NAMALWA (cell line): ENCODE results near the gene RAET1E.
"Not testable (repeated sequence)": the region's sequence is repeated elsewhere in the genome, so short reads cannot be mapped to it uniquely, and the experiment has no call there.

Experiments used
- DNase-seq: peaks from one replicate; pipeline ENCODE4 v3.0.0-alpha.2; 2015; ENCODE audit warnings: low spot score

RAET1E gene

GRCh38 chr6:149927025-149927424, 29.1 kb upstream of the RAET1E start:
- not testable (repeated sequence) for DNase-seq

DNA sequence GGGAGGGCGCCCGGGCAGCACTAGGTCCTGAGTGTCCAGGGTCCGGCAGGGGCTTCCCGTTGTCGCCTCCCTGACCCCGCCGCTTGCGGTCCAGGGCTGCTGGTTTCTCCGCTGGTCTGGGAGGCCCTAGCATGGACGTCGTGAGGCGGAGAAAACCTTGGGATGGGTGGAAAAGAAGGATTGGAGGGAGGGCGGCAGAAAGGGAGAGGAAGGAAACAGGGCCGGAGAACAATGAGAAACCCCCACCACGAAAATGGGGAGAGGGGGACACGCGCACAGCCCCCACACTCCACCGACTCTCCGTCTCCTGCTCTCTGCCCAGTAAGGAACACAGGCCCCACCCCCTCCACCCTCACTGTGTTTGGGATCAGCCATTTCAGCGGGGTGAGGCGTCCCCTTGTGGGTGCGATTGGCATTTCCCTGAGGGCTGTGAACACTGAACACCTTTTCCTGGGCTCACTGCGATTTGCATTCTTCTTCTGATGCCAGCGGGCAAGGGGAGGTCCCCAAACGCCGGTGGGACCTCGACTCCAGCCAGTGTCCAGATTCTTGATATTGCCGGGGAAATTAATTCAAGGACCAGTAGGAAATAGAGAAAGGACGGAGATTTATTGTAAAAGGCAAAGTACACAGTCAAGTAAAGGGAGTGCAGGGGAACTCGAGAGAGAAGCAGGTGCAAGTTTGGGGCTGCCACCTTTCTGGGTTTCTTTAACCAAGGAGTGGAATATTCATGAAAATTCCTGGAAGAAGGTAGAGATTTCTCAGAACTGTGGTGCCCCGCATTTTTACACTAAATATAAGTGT, 28.3 kb upstream of the RAET1E start:
- peak; percentile 89 for DNase-seq

DNA sequence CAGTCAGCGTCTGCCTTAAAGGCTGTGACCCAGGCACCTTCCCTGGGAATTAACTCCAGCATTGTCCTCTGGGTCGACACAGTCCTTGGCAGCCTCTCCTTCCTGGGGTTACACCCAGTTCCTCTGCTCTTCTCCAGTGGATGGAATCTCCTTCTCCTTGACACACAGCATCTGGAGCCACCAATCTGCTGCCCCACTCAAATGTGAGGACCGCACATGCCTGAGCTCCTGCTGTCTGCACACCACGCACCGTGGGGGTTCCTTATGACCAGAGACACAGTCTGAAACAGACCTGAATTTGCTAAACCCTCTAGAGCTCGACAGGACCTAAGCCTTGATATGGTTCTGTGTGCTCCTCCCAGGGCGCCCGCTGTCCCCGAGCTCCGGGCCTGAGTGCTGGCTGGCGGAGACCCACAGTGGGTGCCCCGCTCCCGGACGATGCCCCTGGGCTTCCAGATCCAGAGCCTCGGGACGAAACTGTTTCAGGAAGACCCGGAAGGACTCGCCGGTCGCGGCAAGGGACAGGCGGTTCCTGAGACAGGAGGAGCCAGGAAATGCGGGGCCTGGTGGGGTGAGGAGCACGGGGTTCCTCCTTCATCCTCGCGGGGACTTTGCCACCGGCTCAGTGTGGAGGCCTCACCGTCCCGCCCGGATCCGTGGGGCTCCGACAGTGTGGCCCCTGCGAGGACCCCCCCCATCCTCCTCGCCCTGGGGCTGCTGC, 27.5 kb upstream of the RAET1E start:
- no peak for DNase-seq

DNA sequence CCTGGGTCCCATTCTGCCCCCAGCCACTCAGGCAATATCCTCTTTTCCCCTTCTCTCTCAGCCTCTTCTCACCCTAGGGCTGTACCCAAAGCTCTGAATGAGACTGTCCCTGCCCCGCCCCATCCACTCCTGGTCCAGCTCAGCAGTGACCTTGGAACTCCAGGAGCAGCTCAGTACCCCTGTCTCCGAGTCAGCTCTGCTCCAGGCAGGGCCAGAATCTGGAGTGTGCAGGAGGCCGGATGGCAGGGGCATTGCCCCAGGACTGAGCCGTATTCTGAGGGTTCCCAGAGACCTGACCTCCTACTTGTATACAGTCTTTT, 27.0 kb upstream of the RAET1E start:
- DNase-seq = no peak

DNA sequence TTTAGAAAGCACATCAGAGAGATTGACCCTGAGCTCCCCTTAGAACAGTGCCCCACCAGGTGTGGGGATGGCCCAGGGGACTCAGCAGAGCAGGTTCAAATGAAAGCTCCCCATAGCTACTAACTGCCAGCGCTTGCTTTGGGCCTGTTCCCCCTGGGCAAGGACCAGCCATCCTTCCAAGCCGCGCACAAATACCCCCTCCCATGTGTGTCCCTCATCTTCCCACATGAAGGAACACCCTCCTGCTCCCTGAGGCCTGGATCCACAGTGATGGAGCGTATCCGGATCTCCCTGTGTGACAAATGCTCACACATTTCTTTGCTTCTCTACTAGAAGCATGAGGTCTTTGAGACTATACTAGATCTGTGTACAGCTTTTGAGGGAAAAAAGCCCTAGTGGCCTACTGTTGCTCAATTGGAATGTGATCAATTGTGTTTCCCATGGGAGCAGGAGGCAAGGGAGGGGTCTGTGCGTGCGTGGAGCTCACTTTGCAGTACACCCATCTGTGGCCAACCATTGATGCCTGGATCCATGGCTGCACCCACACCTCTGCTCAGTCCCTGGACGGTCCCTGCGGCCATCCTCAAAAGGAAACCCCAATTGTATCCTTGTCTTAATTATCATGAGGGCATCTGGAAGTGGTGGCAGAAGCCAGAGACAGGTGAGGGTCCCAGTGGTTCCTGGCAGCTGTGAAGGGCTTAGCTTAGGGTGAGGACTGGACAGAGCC, 26.5 kb upstream of the RAET1E start:
- DNase-seq = no peak

- DNase-seq = no peak
Observed at GRCh38 chr6:149923327-149923986, 25.5 kb upstream of the RAET1E start.

DNA sequence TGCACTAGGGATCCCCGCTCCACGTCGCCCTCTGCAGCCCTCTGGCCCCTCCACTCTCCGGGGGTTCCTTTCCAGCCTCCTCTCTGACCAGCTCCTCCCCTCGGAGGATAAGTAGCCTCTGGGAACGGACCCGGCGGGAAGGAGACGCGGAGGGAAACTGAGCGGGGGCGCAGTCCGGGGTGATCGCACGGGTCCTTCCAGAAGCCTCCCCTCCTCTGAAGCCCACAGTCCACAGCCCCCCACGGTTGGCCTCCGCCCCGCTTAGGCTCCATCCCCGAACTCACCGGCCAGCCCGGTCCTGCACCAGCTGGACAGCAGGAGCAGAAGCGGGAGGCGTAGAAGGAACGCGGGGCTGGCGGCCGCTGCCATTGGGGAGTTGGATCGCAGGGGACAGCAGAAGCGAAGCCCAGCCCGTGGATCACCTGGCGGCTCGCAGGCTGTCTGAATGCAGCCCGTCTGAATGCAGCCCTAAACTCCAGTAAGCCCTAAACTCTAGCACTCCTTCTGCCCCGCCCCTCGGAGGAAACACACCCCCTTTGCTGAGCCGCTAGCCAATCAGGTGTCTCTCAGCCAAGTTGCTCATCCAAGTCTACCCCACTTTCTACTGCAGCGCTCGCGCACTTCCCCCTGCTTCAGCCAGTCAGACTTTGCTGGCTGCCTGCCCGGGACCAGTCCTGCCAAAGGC, 24.9 kb upstream of the RAET1E start, which contains the start of gene RAET1G:
Gene RAET1G (minus strand): TSS at position 480 of the 685 bp plus-strand sequence. CDS start 111 bp downstream, at position 369.
- peak; percentile 91 for DNase-seq

DNA sequence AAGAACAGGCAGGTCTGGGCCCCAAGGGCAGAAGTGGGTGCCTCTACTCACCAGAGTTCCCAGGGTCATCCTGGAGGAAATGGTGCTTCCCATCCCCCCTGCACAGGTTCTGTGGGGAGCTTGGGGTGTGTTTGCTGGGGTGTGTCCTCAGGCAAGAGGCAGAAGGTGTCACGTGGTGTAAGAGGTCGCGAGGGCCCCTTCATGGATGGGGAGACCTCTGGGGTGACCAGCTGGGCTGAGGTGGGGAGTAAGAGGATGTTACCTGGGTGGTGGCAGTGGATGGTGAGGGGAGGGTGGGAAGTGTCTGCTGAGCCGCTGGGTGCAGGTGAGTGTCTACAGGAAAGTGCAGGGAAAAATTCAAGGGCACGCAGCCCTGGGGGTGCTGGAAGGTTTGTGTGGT, 24.2 kb upstream of the RAET1E start:
- not testable (repeated sequence) for DNase-seq

DNA sequence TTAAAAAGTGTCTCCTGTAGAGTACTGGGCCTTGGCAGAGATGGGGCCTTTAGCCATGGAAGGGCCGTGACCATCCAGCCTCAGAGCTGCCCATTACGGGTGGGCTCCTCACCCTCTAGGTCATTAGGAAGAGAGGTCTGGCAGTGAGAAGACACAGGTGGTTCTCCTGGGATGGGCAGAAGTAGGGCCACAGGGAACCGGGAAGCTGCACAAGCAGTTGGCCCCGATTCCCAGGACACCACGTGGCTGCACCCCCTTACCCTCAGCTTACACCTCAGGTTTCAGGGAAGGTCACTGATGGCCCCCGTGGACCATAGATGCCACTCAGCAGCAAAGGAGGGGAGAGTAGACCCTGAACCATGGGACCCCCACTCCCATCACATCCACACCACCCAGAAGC, 23.4 kb upstream of the RAET1E start:
- DNase-seq = no peak

- DNase-seq = no peak
Observed at GRCh38 chr6:149919834-149920225, 21.9 kb upstream of the RAET1E start.

DNA sequence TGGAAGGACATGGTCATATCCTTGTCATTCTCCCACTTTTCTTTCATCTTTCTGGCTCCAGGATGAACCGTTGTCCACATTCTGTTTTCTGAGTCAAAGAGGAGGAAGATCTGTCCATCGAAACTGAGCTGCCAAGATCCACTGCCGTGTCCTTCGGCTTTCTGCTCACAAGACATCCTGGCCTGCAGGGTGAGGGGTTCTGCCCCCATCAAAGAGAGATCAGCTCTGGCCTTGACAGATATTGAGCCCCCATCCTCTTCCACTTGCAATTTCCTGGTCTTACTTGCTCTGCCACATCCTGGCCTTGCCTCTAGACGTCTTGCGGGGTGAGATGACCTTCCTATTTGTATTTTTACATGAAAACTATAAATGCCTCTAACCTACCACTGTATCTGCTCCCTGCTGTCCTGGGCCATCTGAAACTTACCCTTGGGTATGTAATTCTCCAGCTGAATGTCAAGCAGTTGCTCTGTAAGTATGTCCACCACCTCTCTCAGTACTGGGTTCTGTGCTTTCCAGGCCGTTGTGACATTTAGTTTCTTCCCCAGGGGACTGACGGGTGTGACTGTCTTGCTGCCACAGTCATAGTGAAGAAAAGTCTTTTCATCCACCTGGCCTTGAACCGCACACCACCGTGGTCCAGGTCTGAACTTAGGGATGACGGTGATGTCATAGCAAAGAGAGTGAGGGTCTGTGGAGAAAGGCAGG, 21.4 kb upstream of the RAET1E start:
- not testable (repeated sequence) for DNase-seq

GRCh38 chr6:149918151-149918905, 20.4 kb upstream of the RAET1E start:
- DNase-seq = no peak

GRCh38 chr6:149917679-149918078, 19.8 kb upstream of the RAET1E start:
- DNase-seq = no peak

DNA sequence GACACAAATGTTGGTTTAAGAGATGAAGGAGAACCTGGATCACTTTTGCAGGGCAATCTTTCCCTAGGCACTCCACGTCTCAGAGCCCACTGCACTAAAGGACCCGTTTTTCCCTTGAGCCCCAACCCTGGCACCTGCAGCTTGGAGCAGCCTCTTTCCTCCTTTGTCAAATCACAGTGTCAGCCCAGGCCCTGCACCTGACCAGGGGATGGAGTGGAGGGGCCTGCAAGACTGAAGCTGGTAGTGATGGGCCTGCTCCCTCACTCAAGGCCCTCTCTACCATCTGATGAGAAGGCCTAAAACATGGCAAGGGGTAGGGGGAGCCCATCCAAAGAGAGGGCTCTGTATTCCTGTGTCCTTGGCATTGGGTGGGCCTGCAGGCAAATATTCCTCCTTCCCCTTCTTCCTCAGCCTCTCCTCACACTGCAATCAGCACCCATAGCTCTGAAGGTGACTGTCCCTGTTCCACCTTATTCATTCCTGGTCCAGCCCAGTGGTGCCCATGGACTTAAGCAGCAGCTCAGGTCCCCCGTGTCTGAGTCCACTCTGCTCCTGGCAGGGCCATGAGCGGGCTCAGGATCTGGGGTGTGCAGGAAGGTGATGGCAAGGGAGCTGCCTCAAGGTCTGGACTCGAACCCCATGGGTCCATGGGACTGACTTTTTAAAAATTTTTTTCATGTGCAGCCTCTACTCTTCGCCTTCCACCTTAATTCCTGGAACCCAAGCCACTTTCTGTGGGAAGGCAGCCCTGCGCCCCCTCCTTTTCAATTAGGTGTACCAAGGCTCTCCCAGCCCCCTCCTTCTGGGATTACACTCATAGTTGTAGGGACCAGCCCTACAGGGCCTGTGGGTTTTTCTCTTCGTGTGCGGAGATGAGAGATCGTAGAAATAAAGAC, 18.3 kb upstream of the RAET1E start:
- no peak for DNase-seq

DNA sequence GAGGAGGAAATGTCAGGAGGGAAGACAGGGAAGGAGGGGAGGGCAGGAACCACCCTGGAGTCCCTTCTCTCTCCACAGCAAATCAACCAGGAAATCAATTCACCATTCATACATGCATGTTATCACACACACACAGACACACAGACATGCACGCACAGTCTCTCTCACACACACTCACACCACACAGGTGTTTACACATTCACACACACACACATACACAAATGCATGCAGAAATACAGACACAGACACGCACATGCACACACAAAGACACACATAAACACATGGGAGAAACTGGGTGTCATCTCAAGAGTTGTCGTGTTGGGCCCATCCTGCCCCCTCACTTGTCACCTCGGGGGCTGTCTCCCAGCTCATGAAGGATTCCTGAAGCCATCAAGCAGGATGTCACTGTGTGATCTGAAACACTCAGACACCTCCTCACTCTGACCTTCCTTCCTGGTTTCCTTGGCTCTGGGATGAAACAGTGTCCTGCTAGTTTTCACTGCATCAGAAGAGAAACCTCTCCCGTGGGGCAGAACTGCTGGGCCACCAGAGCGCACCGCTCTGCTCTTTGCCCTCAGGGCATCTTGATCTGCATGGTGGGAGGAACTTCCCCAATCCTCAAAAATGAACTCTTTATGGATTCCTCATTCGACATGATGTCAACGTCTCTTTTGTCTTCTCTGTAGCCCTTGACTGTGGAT, 15.8 kb upstream of the RAET1E start:
- no peak for DNase-seq

- DNase-seq = no peak
Observed at GRCh38 chr6:149913085-149913484, 15.2 kb upstream of the RAET1E start.

DNA sequence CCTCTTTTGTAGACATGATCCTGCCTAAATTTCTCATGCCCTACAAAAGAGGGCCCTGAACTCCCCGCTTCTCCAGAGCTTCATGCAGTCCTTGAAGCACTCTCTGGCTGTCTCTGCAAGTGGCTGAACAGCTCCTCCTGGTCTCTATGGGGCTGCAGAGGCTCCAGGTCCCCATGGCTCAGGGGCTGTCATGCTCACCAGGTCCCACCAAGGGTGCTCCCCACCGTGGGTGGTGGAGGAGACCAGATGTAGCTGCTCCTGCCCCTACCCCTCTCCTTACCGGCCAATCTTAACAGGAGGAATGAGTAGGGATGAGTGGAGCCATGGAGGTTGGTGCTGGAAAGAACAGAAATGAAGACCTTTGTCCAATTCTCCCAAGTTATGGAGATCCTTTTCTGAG, 14.8 kb upstream of the RAET1E start:
- DNase-seq = not testable (repeated sequence)

DNA sequence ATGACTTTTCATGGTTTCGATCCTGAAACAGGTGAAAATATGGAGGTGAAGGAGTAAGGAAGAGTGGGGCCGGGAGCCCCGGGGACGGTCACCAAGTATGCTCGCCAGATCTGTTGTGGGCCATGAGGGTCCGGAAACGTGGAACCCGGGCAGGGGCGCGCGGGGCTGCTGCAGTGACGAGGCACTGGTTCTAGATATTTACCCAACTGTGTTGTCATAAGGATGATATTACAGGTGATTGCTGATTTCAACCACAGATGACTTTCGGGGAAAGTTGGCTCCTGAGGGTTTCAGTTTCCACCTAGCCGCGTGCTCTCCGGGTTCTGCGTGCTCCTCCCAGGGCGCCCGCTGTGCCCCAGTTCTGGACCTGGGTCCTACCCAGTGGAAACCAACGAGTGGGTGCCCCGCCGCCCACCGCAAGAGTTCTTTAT, 12.8 kb upstream of the RAET1E start:
- no peak for DNase-seq
